Measurements from ENCODE around the gene DCLK1. TPM values are rescaled to one million over a fixed set of nuclear protein-coding genes. Genes with fewer than 3 reads are reported as not detected.

Gene DCLK1
- total and polyA plus RNA-seq, 9 donors, result 3.3 to 37.0 (median 20.7) TPM

- no peak for DNase-seq
- Histone ChIP-seq H3K4me3 (no peak overlapping the region), H3K4me1 (ENCODE audit: insufficient read depth) (peaks cover 4% of the 10 kb centered on the region), H3K36me3 (no peaks in the 10 kb centered on the region), H3K9me3 (no peaks in the 10 kb centered on the region), H3K27ac (no peak overlapping the region), H3K27me3 (no peaks in the 10 kb centered on the region)
- 66 to 78% (median 74%) methylated on average over 2 of the region's 2 CpGs for WGBS, 3 donors
- intact Hi-C loops (cut with DNase I), result loop anchor here in 1 of 4 donors (10.0 kb wide), 2 partner anchors 63 to 77 kb away; partner anchors contain the start of gene DCLK1
- no peak for TF ChIP-seq EP300 (IDR thresholded peaks at IDR 0.05)
- TF ChIP-seq, protein P1, sequence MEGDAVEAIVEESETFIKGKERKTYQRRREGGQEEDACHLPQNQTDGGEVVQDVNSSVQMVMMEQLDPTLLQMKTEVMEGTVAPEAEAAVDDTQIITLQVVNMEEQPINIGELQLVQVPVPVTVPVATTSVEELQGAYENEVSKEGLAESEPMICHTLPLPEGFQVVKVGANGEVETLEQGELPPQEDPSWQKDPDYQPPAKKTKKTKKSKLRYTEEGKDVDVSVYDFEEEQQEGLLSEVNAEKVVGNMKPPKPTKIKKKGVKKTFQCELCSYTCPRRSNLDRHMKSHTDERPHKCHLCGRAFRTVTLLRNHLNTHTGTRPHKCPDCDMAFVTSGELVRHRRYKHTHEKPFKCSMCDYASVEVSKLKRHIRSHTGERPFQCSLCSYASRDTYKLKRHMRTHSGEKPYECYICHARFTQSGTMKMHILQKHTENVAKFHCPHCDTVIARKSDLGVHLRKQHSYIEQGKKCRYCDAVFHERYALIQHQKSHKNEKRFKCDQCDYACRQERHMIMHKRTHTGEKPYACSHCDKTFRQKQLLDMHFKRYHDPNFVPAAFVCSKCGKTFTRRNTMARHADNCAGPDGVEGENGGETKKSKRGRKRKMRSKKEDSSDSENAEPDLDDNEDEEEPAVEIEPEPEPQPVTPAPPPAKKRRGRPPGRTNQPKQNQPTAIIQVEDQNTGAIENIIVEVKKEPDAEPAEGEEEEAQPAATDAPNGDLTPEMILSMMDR (IDR thresholded peaks at IDR 0.05), result no peak
- TF ChIP-seq POLR2A (IDR thresholded peaks at IDR 0.05), result no peak
Measured at GRCh38 chr13:36058116-36058515, 73.1 kb downstream of the DCLK1 start.

GRCh38 chr13:36057547-36057946 lies 73.6 kb downstream of the DCLK1 start:
- WGBS, 3 donors, result 45 to 69% (median 51%) methylated on average over 1 of the region's 1 CpG
- Histone ChIP-seq H3K36me3 (no peaks in the 10 kb centered on the region), H3K4me1 (ENCODE audit: insufficient read depth) (peaks cover 4% of the 10 kb centered on the region), H3K4me3 (no peak overlapping the region), H3K9me3 (no peaks in the 10 kb centered on the region), H3K27ac (no peak overlapping the region), H3K27me3 (no peaks in the 10 kb centered on the region)
- no peak for DNase-seq
- intact Hi-C loops (cut with DNase I), result loop anchor here in 1 of 4 donors (10.0 kb wide), 2 partner anchors 63 to 77 kb away; partner anchors contain the start of gene DCLK1
- TF ChIP-seq, protein P1 (IDR thresholded peaks at IDR 0.05), result no peak
- TF ChIP-seq EP300 (IDR thresholded peaks at IDR 0.05), result no peak
- no peak for TF ChIP-seq POLR2A (IDR thresholded peaks at IDR 0.05)

DNA sequence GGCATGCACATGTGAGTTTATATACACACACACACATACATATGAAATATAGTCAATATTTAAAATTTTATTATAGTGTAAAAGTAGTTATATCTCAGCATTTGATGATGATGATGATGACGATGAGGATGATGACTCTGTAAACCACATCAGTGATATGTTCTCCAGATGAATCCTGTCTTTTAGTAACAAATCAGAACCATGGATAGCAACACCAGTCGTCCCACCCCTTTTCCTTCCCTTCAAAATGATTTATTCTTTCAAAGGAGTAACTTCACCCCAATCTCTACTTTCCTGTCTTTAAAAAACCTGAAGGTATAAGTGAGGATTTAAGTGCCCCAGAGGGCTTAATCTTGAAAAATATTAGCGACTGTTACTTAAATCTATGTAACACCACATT lies 74.1 kb downstream of the DCLK1 start:
- WGBS, 3 donors, result 33 to 43% (median 36%) methylated on average over 3 of the region's 3 CpGs
- intact Hi-C loops (cut with DNase I), result loop anchor here in 1 of 4 donors (10.0 kb wide), 2 partner anchors 62 to 78 kb away; partner anchors contain the start of gene DCLK1
- TF ChIP-seq POLR2A (IDR thresholded peaks at IDR 0.05) (no peak), EP300 (IDR thresholded peaks at IDR 0.05) (no peak)
- TF ChIP-seq, protein P1 (IDR thresholded peaks at IDR 0.05), result no peak
- DNase-seq, result no peak
- no peaks in the 10 kb centered on the region for H3K9me3 ChIP-seq
- H3K4me3 ChIP-seq, result no peak overlapping the region
- no peaks in the 10 kb centered on the region for H3K36me3 ChIP-seq
- H3K27me3 ChIP-seq, result no peaks in the 10 kb centered on the region
- H3K27ac ChIP-seq, result no peak overlapping the region
- peaks cover 4% of the 10 kb centered on the region for H3K4me1 ChIP-seq (ENCODE audit: insufficient read depth)

DNA sequence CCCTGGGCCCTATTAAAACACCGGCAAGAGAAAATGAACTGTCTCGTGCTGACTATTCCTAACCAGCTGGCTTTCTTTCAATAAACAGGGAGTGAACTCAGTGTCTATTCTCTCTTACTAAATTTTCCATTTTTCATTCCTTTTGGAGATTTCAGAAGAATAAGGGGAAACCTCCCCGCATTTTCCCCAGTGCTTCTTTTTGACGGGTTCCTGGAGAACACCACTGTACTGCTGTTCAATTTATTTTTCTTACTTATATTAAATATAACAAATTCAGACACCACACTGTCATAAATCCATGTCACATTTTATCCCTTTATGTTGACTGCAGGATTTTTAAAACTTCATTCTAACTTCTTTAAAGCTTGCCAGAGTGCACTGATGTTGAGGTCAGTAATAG lies 75.8 kb downstream of the DCLK1 start:
- no peak for TF ChIP-seq EP300 (IDR thresholded peaks at IDR 0.05)
- TF ChIP-seq POLR2A (IDR thresholded peaks at IDR 0.05), result no peak
- TF ChIP-seq, protein P1 (IDR thresholded peaks at IDR 0.05), result no peak
- H3K4me3 ChIP-seq, result no peak overlapping the region
- no peak for DNase-seq
- intact Hi-C loops (cut with DNase I), result loop anchor here in 1 of 4 donors (10.0 kb wide), 2 partner anchors 61 to 79 kb away; partner anchors contain the start of gene DCLK1
- no peaks in the 10 kb centered on the region for H3K36me3 ChIP-seq
- H3K4me1 ChIP-seq (ENCODE audit: insufficient read depth), result peaks cover 3% of the 10 kb centered on the region
- 34 to 57% (median 51%) methylated on average over 4 of the region's 4 CpGs for WGBS, 3 donors
- H3K9me3 ChIP-seq, result no peaks in the 10 kb centered on the region
- H3K27me3 ChIP-seq, result no peaks in the 10 kb centered on the region
- no peak overlapping the region for H3K27ac ChIP-seq
